Activated gamma-delta T cell treated with Interleukin-2 at 50 U/mL for 16 hours (primary cell): ENCODE results near the gene FBXW12.

Experiments used
- DNase-seq: peaks from one replicate; pipeline ENCODE4 v3.0.0-alpha.2; 2020

The FBXW12 gene

DNA sequence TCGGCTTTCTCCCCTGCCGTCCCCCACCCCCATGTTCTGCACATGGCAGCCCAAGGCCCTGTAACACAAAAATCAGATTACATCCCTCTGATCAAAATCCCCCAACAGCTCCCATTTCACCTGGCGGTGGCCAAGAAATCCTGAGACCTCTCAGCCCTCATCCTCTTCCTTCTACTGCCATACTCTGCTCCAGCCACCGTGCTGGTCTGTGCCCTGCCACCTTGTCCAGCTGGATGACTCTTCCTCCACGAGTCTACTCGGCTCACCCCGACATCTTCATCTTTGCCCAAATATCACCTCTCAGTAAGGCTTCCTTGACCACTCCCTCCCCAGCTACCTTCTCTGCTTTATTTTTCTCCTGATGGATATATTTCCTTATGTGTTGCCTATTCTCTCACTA is 64.8 kb downstream of the FBXW12 start:
- no peak for DNase-seq

- no peak for DNase-seq
Measured at GRCh38 chr3:48437812-48438211, 65.8 kb downstream of the FBXW12 start.

DNA sequence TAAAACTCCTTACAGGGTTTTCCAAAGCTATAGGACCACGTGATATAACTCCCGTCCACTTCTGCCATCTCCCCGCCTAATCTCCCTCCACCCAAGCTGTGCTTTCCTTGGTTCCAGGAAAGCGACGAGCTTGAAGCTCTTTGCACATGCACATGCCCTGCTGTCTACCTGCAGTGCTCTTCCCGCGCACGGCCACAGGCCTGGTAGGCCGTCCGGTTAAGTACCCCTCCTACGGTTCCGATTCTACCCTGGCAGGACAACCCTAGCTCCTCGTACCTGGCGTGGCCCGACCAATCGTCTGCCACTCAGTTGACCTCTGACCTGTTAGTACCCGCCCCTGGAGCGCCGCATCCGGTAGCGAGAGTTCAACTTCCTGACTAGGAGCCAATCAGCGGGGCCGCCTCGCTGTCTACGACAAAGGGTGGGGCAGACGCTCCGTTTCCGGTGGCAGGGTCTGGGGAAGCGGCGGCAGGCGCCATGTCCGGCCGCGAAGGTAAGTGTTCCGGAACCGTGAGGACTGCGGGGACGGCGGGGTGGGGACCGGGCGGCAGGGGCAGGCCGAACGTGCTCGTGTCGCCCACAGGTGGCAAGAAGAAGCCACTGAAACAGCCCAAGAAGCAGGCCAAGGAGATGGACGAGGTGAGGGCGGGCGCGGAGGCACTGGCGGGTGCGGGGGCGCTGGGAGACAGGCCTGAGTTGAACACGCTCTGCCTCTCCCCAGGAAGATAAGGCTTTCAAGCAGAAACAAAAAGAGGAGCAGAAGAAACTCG is 68.0 kb downstream of the FBXW12 start, which contains the start of the genes CCDC51 and TMA7:
Gene CCDC51, minus strand, starts transcription at position 300 of the 770 bp plus-strand sequence. CDS start 4,991 bp downstream, outside the sequence.
Gene TMA7, plus strand, starts transcription at position 438 of the 770 bp plus-strand sequence. Its CDS starts 40 bp downstream, at position 478.
- DNase-seq: peak; percentile 98

GRCh38 chr3:48440590-48440958 is 68.6 kb downstream of the FBXW12 start:
- no peak for DNase-seq

DNA sequence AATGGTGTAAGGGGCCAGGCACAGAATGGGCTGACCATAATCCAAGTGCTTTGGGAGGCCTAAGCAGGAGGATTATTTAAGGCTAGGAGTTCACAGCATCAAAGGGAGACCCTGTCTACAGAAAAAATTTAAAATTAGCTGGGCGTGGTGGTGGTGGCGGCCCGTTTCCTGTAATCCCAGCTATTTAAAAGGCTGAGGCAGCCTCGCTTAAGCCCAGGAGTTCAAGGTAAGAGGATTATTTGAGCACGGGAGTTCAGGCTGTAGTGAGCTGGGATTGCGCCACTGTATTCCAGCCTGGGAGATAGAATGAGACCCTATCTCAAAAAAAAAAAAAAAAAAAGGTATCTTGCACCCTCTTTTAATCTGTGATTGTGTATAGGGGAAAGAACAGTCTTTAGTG is 69.9 kb downstream of the FBXW12 start:
- DNase-seq: no peak
